ENCODE results near the gene SLC2A5. TPM values are rescaled to one million over a fixed set of nuclear protein-coding genes. Genes with fewer than 3 reads are reported as not detected.

Gene SLC2A5
- total and polyA plus RNA-seq, 2 donors (not counting 3 experiments of a cell fraction or from before 2014, with no cell fraction given), result not detected

GRCh38 chr1:9037476-9038337 lies 31.7 kb downstream of the SLC2A5 start:
- FAIRE-seq (no peak), DNase-seq (ENCODE audit: low read depth, low spot score) (no peak)
- POLR2A ChIA-PET, result no interaction called here
- H3K9ac ChIP-seq (replicated peaks; ENCODE audit: extremely low read depth, insufficient read depth, low read length), result no peak overlapping the region
- no peak overlapping the region for H3K4me3 ChIP-seq (replicated peaks in 1 of 3; ENCODE audit: insufficient read depth in 1 of 3, low read depth in 1 of 3, low read length in 3 of 3)
- intact Hi-C loops (cut with micrococcal nuclease), result no loop called here
- TF ChIP-seq, protein P1, sequence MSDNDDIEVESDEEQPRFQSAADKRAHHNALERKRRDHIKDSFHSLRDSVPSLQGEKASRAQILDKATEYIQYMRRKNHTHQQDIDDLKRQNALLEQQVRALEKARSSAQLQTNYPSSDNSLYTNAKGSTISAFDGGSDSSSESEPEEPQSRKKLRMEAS (IDR thresholded peaks at IDR 0.05; ENCODE audit: insufficient read depth, insufficient read length), result no peak
- no peak for TF ChIP-seq GATA2 (IDR thresholded peaks at IDR 0.05; ENCODE audit: insufficient read depth, insufficient read length, low read depth, low read length)
- TF ChIP-seq MYC (IDR thresholded peaks at IDR 0.05; ENCODE audit: low read depth, low read length), result no peak
- TF ChIP-seq EZH2 (IDR thresholded peaks at IDR 0.05; ENCODE audit: borderline replicate concordance, low read depth, low read length, severe bottlenecking), result no peak
- TF ChIP-seq POLR2A (IDR thresholded peaks at IDR 0.05; ENCODE audit: low read depth, low read length), result no peak
- TF ChIP-seq POLR2AphosphoS5 (IDR thresholded peaks at IDR 0.05; ENCODE audit: insufficient read depth, low read depth, low read length), result no peak
- TF ChIP-seq JUN (IDR thresholded peaks at IDR 0.05; ENCODE audit: borderline replicate concordance, insufficient read depth, insufficient read length, low read depth), result no peak
- TF ChIP-seq FOS (IDR thresholded peaks at IDR 0.05; ENCODE audit: borderline replicate concordance, insufficient read depth, low read length), result no peak
- TF ChIP-seq CTCF (IDR thresholded peaks at IDR 0.05; ENCODE audit: extremely low read depth in 1 of 2, insufficient read depth in 1 of 2, low read depth in 1 of 2, low read length in 2 of 2), result no peak
- no peaks in the 10 kb centered on the region for H4K20me1 ChIP-seq (replicated peaks; ENCODE audit: control insufficient read depth, extremely low read depth, insufficient read depth, low read length)
- H3K27me3 ChIP-seq (ENCODE audit: control insufficient read depth in 2 of 2, insufficient read depth in 2 of 2, low read length in 2 of 2), result peaks cover 3 to 12% of the 10 kb centered on the region in 2 experiments
- no peaks in the 10 kb centered on the region for H3K79me2 ChIP-seq (ENCODE audit: control insufficient read depth, insufficient read depth, low read length)
- no peak overlapping the region for H2AFZ ChIP-seq (ENCODE audit: low read depth, low read length)
- BruUV-seq (replicated peaks), result no TSS peak
- no peak overlapping the region for H3K27ac ChIP-seq (ENCODE audit: insufficient read depth, low read depth, low read length)
- no peak overlapping the region for H3K4me2 ChIP-seq (ENCODE audit: insufficient read depth, low read length)
- no peaks in the 10 kb centered on the region for H3K36me3 ChIP-seq (ENCODE audit: control insufficient read depth in 2 of 2, extremely low read depth in 1 of 2, insufficient read depth in 2 of 2, low read length in 2 of 2)
- no peaks in the 10 kb centered on the region for H3K9me3 ChIP-seq (replicated peaks; ENCODE audit: control insufficient read depth, insufficient read depth, low read length)
- H3K4me1 ChIP-seq (ENCODE audit: control insufficient read depth, extremely low read depth, insufficient read depth, low read length), result no peaks in the 10 kb centered on the region
- dilution Hi-C loops (cut with MboI; ENCODE audit: extremely low pct_ligation_motif_present, low sequenced_read_pairs), result no loop called here
- no peaks in the 10 kb centered on the region for H3K9me1 ChIP-seq (replicated peaks; ENCODE audit: control insufficient read depth, extremely low read depth, insufficient read depth, low read length)
- CTCF ChIA-PET, result interaction anchor here (0.6 to 2.2 kb wide), 5 partner anchors 21 to 64 kb away, joined by 3 to 8 read pairs (median 4); no protein-coding TSS in a partner anchor

Measured in endothelial cell of umbilical vein (primary cell).